ENCODE data around the gene UBA52.
"Not testable (repeated sequence)": the region's sequence is repeated elsewhere in the genome, so short reads cannot be mapped to it uniquely, and the experiment has no call there.

UBA52 gene

DNA sequence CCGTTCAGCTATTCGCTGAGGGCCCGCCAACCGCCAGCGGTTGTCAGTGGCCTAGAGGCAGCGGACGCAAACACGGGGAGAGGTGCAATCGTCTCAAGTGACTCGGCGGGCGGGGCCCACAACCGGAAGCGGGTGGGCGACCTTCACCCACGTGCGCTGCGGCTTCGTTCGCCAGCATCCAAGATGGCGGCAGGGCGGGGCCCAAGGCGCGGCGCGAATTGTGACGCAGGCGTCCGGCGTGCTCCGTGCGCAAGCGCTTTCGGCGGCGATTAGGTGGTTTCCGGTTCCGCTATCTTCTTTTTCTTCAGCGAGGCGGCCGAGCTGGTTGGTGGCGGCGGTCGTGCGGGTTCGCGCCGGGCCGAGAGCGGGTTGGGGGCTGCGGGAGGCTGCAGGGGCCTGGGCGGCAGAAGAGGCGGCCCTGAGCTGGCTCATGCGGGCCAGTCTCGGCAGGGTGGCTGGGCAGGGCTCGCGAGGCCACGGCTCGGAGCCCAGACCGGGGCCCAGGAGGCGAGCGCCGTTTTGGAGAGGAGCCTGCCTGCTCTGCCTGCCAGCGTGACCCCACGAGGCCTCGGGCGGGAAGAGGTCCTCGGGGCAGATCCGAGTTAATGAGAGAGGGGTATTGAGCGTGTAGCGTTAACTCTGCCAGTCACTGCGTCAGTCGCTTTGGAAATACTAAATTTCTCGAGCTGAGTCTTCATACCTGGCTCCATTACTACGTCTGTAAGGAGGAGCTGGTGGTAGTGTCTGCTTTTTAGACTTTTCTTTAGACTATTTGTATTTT, at the start of gene UBA52:
TSS of gene UBA52 (plus strand) at position 294 of the 781 bp plus-strand sequence. CDS start 1,444 bp downstream, outside the sequence.
- peak; percentile 98 for DNase-seq

DNA sequence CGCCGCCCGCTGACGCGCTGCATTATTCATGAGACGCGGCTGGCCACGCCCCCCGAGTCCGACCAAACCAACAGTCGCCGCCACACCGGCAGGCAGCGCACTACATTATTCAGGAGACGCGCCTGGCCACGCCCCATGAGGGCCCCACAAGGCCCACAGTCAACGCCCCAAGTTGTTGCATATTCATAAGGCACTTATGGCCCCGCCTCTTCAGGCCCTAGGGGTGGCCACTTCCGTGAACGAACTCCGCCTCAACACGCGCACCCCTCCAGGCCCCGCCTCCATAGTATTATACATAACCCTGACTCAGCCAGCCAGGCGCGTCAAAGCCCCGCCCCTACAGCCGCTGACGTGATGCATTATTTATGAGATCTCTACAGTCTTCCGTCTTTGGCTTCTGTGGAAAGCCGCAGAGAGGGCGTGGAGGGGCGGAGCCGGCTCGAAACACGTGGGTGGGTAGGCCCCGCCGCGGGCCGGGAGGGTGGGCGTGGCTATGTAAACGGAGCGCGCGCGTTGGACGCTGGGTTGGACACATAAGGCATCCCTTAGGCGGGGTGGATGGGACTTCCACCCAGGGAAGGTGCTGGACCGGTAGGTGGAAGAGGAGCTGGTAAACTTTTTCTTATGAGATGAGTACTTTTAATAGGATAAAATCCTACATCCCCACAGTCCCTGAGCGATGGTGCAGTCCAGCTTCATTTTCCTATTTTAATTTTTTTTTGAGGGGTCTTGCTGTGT, 49.4 kb upstream of the UBA52 start:
- peak; percentile 100 for DNase-seq

DNA sequence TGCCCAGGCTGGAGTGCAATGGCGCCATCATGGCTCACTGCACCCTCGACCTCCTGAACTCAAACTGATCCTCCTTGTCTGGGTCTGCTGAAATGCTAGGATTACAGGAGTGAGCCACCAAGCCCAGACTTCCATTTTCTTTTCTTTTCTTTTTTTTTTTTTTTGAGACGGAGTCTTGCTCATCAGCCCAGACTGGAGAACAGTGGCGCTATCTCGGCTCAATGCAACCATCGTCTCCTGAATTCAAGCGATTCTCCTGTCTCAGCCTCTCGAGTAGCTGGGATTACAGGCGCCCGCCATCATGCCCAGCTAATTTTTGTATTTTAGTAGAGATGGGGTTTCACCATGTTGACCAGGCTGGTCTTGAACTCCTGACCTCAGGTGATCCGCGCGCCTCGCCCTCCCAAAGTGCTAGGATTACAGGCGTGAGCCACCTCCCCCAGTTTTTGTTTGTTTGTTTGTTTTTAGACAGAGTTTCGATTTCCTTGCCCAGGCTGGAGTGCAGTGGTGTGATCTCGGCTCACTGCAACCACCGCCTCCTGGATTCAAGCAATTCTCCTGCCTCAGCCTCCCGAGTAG, 48.7 kb upstream of the UBA52 start:
- not testable (repeated sequence) for DNase-seq

DNA sequence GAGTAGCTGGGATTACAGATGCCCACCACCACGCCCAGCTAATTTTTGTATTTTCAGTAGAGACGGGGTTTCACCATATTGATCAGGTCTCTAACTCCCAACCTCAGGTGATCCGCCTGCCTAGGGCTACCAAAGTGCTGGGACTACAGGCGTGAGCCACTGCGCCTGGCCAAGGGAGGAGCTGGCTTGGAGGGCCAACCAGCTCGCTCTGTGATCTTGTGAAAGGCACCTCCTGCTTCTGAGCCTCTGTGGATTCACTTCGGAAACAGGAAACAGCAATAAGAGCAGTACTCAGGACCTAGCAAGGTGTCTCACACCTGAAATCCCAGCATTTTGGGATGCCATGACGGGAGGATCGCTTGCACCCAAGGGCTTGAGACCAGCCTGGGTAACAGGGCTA, 47.8 kb upstream of the UBA52 start:
- DNase-seq, result no peak

DNA sequence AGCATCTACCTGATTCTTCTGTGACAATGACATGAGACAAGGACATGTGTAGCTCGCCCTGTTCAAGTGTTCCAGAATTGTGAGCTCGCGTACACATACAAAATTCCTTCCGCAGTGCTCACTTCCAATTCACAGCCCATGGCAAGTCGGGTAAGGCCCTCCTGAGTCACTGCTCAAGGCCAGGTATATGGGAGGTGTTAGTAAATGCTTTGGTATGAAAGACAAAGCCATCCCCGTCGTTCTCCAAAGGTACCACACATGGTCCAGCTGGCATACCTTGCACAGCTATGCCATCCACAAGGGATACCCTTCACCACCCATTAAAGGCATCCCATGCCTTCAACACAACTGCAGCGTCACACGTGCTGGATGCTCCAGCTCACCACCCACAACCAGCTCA, 45.3 kb upstream of the UBA52 start:
- no peak for DNase-seq

DNA sequence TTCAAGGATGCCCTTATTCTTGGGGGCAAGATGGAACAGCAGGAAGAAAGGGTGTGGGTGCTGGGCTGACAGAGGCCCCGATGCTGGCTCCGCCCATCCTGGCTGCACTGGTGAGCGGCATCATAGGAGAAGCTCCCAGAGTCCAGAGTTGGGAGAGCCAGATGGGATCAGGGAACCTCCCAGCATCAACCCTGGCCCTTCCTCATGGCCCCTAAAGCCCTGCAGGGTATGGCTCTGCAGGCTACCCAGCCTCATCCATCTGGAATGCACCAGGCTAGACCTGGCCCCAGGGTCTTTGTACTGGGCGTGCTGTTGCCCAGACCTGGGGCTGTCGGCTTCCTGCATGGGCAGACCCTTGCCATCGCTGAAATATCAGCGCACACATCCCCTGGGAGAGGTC, 41.9 kb upstream of the UBA52 start:
- DNase-seq, result no peak

DNA sequence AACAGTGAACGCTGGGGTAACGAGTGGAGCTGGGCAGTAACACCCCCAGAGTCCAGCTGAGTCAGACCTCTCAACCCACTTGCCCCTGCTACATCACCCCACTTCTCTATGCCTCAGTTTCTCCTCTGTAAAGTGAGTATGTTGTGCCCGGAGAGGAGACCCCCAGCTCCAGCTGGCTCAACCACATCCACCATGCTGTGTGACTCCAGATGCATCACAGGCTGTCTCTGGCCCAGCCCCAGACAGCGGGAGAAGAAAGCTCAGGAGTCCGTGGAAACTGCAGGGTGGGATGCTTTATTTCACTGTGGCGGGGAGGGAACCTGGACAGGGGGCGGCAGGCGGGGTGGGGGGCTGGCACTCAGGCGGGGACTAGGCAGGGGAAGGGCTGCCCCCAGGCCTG, 40.2 kb upstream of the UBA52 start:
- no peak for DNase-seq

DNA sequence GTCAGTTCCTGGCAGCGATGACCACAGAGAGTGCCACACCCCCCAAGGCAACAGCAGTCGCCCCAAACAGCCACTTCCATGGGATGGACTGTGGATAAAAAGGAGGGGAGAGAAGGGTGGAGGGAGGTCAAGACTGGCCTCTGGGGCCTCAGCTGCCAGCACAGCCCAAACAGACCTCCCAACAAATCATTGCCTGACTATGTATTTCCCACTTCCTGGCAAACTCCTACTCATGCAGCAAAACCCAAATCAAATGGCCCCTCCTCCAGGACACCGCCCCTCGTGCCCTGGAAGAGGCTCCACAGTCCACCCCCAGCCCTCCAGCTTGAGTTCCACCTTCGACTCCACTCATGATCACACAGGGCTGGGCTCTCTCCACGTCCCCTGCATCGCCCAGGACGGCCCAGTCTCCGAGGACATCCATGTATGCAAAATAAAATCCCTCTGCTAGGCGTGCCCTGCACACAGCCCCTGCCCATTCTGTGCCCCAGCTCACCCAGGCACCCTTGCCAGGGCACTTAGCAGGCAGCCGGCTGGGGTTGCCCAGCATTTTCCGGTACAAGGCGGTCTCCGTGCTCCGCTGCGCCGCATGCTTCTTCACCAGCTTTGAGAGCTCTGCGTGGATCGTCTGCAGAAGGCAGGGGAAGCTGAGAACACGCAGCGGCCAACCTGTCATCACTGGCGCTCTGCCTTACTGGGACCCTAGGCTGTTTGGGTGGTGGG, 39.3 kb upstream of the UBA52 start:
- no peak for DNase-seq

DNA sequence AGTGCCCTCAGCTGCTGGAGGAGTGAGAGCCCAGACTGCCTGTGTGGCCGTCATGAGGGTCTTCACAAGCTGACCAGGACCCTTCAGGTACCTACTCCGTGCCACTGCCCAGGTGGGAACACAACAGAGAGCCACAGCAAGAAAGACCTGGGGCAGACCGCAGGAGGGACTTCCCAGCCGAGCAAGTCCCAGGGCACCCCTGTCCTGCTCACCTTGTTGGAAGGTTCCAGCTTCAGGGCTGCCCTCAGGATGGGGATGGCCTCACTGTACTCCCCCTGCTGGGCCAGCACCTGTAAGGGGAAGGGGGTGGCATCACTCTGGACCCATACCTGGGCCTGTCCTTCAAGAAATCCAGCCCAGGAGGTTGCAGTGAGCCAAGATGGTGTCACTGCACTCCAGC, 38.6 kb upstream of the UBA52 start:
- DNase-seq, result no peak

DNA sequence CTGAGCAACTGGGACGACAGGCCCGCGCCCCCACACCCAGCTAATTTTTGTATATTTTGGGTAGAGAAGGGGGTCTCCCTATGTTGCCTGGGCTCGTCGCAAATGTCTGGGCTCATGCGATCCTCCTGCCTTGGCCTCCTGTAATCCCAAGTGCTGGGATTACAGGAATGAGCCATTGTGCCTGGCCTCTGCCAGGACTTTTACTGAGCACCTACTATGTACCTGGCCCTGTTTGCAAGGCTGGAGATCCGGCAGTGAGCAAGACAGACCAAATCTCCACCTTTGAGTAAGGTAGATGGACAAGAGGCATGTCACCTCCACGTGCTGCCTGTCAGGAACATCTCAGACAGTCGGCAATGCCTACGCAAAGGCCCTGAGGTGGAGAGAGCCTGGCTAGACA, 35.2 kb upstream of the UBA52 start:
- no peak for DNase-seq

DNA sequence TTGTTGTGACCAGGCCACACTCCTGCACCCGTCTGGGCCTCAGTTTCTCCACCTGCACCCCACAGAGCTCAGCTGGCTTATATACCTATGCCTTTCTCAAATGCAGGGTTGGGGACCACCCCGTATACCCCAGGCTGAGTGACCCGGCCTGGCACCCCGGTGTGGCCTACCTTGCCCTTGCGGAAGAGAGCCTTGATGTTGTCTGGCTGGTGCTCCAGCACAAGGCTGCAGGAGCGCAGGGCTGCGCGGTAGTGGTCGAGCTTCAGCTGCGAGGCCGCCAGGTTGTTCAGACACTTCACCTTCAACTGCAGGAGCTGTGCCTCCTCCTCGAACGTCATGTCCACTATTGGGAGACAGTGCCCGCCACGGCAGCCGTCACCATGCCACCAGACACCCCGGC, 34.2 kb upstream of the UBA52 start:
- no peak for DNase-seq

DNA sequence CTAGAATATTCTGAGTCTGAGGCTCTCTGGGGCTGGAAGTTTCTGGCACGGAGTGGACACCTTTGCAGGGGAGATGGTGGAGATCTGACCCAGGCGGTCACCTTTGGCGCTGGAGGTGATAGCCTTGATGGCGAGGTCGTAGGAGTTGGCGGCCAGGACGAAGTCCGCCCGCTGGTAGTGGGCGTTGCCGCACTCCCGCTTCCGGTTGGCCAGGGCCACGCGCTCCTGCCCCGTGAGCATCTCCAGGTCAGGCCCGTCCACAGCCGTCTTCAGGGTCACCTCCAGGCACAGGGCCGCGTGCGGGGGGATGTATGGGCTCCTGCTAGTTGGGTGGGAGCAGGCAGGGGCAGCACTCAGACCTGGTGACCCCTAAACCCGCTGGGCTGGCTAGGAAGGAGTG, 33.5 kb upstream of the UBA52 start:
- DNase-seq, result no peak

DNA sequence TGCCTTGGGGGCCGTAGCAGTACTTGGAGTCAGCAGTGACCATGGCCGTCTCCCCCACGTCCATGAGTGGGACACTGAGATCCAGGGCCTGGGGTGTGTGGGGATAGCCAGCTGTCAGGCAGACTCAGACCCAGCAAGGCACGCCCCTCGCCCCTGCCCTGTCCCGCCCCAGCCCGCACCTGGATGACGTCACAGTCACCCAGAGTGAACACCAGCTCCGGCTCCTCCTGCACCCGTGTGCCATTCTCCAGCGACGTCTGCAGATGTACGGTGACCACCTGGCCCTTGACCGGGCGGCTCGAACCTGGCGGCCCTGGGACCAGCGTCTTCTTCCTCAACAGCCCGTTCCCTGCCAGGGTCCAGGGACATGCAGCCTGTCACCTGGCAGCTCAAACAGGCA, 32.3 kb upstream of the UBA52 start:
- DNase-seq, result no peak

DNA sequence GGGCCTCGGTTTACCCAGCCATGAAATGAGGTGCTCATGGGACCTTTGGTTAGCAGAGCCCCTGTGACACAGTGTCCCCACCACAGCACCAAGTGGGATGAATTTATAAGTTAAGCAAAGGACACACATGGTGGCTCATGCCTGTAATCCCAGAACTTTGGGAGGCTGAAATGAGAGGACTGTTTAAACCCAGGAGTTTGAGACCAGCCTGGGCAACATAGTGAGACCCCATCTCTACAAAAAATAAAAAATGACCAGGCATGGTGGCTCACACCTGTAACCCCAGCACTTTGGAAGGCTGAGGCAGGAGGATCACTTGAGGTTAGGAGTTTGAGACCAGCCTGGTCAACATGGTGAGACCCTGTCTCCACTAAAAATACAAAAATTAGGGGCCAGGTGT, 31.5 kb upstream of the UBA52 start:
- not testable (repeated sequence) for DNase-seq

DNA sequence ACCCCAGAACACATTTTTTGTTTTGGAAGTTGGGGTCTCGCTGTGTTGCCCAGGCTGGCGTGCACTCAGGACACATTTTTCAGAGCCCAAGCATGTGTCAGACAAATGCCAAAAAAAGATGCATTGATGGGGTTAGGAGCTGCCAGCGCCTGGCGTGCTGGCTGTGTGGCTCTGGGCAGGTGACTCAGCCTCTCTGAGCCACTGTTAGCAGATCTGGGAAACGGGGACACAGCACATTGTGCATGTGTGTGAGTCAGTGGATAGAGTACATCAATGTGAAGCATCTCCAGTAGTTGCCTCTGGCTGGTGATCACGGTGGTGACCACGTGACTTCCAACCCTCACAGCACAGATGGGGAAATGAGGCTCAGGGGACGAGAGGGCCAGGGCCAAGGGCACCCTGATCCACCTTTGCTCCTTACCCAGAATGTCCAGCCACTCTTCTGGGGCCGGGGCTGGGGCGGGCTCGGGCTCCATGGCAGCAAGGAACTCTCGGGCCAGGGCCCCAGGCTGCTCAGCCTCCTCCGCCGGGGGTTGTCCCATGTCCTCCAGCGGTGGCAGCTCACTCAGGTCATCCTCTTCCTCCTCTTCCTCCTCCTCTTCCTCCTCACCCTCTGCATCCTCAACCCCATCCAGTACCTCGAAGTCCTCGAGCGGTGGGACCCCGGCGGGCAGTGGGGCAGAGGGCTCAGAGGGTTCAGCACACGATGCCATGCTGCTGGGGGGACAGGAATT, 30.2 kb upstream of the UBA52 start:
- DNase-seq, result no peak

DNA sequence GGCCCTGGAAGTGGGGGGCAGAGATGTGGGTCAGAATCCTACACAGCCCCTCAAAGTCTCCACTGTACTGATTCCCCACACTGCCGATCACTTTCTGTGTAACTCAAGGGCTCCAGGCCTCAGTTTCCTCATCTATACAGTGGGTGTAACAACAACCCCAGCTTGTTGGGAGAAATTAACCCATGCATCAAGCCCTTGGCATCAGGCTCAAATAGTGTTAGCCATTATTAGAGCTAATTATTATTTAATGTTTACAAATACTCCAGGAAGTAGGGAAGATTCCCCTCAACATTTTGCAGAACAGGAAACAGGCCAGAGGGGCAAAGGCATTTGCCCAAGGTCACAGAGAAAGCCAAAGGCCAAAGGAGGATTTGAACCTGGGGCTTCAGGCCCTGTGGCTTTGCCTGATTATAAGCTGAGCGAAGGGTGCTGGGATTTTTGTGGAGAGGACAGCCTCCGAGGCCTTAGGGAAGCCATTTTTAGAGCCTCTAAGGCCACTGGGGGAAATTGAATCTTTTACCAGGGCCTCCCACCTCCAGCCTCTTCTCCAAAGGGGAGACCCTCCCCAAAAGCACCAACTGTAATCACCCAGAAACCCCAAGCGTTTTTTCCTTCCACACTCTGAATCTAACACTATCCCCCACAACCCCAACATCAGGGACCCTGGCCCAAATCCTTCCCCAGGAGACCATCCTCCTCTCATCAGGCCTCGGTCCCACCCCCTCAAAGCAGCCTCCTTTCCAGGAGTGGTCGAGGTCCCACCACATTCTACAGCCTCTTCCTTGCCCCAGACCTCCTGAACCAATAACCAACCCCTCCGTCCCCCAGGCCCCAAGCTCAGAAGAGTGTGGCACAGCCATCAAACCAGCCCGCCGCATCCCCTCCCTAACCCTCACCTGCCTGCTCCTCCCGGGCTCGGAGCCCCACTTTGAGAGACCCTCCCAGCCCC, 29.4 kb upstream of the UBA52 start:
- DNase-seq, result no peak

DNA sequence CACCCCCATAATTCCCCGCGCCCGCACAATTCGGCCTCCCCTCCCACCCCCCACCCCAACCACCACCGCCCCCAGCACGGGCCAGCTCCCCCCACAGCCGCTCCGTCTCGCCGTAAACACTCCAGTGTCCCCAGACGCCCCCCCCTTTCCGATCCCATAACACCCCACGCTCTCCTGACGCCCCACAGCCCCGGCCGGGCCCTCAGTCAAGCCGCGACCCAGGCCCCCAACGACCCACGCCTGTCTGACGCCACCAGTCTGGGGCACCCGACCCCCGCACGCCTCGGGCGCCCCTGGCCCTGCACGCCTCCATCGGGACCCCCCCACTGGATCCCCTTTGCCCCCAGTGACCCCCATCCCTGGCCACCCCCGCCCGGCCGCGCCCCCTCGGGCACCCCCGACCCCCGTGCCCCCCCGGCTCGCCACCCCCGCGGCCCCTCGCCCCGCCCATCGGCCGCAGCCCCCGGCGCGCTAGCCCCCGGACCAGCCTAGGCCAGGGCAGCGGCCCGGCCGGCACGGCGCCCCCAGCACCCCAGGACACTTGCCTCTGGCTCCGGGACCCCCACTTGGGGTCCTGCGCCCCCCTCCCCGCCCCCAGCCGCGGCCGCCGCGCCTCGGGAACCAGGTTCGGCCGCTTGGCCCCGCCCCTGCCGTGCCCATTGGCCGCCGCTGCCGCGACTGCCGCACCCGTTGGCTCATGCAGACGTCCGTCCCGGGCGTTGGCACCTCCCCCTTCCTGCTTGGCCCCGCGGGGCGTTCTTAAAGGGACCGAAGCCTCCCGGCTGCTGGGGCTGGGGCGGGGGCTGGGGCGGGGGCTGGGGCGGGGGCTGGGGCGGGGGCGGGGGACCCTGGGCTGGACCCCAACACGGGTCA, 28.5 kb upstream of the UBA52 start, which contains the start of gene FKBP8:
TSS of gene FKBP8 (minus strand) at position 633 of the 873 bp plus-strand sequence. CDS start 1,603 bp downstream, outside the sequence.
- peak; percentile 90 for DNase-seq

DNA sequence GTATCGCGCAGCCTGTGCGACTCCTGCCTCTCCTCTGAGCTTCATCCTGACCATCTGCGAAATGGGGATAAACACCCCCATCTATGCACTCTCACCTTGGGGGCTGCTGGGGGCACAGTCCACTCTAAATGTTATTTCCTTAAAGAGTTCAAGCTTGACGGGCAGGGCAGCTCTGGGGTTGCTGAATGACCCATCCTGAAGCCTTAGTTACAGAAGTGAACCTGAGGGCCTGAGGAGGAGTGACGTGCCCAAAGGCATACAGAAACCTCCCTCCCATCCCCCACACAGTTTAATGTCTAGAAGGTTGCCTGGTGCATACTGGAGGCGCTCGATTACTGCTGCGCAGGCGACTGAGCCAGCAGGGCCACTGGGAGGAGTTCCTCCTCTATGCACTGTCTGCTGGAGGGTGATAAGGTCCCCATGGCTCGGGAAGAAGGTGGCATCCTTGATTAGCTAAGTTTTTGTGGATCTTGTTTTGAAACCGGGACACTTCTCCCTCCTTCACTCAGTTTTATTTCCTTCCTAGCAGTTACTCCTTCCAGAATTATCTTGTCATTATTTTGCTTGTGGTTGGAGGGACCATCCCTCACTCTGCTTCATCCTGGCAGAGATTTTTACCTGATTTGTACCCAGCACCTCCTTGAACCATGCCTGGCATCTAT, 27.7 kb upstream of the UBA52 start:
- DNase-seq, result peak; percentile 88

DNA sequence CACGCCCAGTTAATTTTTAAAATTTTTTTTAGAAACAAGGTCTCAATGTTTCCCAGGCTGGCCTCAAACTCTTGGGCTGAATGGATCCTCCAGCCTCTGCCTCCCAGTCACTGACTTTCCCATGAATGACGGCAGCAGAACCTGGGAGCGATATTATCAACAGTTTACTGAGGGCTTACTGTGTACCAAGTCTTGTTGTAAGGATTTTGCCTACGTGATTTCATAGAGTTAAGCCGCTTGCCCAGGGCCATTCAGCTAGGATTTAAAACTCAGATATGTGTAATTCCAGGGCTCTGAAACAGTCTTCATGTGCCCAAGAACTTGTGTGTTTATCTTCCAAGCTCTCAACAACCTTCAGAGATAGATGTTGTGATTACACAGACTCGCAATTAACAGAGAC, 20.0 kb upstream of the UBA52 start:
- DNase-seq, result no peak

Data from CD4-positive, alpha-beta T cell treated with Interleukin-4 for 4 hours (primary cell).